Astrocyte (in vitro differentiated cells and primary cell): Measurements from ENCODE around the gene ADGRE1.

ENCODE experiments used
- EZH2 ChIP-seq: IDR thresholded peaks from 2 replicates; pipeline ENCODE4 v1.6.1; 2012; ENCODE audit warnings: mild to moderate bottlenecking, low read length, inconsistent platforms; ENCODE audit not compliant: insufficient read depth
- TF ChIP-seq, protein P1 (sequence below): IDR thresholded peaks from 2 replicates; pipeline ENCODE4 v1.5.1; 2011; ENCODE audit warnings: low read depth, mild to moderate bottlenecking, inconsistent platforms, low read length, moderate library complexity; ENCODE audit not compliant: insufficient read depth

DNA sequence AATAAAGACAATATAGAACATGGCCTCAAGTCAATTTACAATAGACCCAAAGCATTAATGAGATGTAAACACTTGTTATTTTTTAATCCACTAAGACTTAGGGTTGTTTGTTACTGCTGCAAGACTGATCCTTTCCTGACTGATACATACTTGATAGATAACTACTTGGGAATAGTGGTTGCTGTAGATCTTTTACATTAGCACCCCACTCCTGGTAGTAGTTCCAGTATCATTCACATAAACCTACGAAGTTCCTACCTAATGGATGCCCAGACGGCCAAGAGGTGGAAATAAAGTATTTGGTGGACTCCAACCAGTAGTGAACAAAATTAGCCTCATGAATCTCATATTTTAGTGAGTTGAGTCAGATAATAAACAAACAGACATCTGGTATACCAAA is 26.9 kb downstream of the ADGRE1 start:
- TF ChIP-seq, protein P1, sequence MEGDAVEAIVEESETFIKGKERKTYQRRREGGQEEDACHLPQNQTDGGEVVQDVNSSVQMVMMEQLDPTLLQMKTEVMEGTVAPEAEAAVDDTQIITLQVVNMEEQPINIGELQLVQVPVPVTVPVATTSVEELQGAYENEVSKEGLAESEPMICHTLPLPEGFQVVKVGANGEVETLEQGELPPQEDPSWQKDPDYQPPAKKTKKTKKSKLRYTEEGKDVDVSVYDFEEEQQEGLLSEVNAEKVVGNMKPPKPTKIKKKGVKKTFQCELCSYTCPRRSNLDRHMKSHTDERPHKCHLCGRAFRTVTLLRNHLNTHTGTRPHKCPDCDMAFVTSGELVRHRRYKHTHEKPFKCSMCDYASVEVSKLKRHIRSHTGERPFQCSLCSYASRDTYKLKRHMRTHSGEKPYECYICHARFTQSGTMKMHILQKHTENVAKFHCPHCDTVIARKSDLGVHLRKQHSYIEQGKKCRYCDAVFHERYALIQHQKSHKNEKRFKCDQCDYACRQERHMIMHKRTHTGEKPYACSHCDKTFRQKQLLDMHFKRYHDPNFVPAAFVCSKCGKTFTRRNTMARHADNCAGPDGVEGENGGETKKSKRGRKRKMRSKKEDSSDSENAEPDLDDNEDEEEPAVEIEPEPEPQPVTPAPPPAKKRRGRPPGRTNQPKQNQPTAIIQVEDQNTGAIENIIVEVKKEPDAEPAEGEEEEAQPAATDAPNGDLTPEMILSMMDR = no peak
- no peak for TF ChIP-seq EZH2
